Suppressor macrophage (primary cell): ENCODE data around the gene SCYL3.
"Not testable (repeated sequence)": the region's sequence is repeated elsewhere in the genome, so short reads cannot be mapped to it uniquely, and the experiment has no call there.

ENCODE experiments used
- DNase-seq, 4 experiments: peaks; one replicate each; pipeline ENCODE4 v3.0.0-alpha.2; 2020 to 2022
- total RNA-seq, 17 experiments: gene quantifications; one replicate each; lab custom pipeline; 2026; ENCODE audit warnings: mixed read lengths in 6 of 17, inconsistent platforms in 3 of 17; lab: John Stamatoyannopoulos, UW

The SCYL3 gene, protein sequence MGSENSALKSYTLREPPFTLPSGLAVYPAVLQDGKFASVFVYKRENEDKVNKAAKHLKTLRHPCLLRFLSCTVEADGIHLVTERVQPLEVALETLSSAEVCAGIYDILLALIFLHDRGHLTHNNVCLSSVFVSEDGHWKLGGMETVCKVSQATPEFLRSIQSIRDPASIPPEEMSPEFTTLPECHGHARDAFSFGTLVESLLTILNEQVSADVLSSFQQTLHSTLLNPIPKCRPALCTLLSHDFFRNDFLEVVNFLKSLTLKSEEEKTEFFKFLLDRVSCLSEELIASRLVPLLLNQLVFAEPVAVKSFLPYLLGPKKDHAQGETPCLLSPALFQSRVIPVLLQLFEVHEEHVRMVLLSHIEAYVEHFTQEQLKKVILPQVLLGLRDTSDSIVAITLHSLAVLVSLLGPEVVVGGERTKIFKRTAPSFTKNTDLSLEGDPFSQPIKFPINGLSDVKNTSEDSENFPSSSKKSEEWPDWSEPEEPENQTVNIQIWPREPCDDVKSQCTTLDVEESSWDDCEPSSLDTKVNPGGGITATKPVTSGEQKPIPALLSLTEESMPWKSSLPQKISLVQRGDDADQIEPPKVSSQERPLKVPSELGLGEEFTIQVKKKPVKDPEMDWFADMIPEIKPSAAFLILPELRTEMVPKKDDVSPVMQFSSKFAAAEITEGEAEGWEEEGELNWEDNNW
- total RNA-seq, result 4.6 to 24.8 (median 14.3) reads per million in 17 experiments

DNA sequence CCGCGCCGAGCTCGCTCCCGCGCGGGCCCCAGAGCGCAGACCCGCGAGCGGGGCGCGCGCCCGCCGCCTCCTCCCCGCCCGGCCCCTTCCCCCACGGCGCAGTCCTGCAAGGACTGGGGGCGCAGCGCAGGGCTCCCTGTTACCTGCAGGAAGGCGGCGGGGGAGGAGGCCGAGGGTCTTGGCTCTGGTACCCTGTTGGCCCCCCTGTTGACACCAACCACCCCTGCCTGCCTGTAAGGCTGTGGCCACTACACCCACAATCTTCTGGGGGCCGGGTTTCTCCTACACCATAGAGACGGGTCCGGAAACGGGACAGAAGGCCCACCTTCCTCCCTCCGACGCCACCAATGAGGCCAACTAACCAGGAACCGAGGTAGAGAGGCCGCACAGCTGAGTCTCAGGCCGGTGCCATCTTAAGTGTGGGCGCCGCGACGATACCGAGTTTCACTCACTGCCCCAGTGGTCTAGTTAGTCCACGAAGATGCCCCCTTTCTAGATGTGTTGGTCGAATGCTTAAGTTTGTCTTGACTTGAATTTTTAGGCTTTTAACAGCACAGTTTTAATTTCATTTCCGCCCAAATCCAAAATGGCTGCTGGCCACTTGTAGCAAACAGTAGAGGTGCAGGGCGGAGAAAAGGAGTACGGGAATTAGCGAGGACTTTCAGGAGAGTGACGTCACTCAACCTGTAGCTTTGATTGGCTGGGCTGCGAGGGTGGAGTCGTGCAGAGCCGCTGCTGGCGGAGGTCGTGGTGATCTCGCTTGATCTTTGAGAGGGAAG is at the start of gene SCYL3:
TSS of gene SCYL3 (minus strand) at position 252 of the 779 bp plus-strand sequence. CDS start 5,056 bp downstream, outside the sequence.
- DNase-seq, result peak; percentile 94 to 98 (median 97)

DNA sequence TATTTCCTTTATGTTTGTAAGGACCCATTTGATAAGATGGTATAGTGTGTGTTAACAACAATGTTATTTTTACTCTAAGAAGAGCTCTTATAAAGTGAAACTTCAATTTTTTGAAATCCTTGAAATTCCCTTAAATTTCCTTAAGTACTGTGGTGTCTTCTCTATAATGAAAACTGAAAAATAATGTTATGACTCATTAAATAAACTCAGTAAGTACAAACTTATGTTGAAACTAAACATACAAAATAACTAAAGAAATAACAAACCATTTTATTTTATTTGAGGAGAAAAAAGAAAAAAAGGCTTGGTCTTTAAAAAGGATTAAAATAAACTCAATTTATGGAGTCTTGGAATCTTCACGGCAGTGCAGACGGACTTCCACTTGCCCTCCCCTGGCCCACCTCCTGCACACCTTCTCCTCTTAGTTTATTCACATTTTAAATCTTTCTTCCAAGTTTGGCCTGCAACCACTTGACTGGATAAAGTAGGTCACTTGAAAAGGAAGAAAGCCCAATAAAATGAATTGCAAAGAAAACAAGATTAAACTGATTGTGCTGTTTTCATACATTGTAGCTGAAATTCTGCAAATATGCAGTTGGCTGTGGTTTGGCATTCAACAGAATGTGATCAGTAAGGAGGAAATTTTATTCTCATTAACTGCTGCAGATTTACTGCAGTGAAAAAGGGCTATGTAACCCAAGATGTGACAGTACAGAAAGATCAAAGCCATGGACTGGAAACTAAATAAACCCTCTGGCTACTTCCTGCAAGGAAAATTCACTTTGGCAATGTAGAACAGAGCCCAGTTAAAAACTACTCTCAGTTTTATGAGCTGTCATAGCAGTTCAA is 48.5 kb upstream of the SCYL3 start:
- no peak for DNase-seq

DNA sequence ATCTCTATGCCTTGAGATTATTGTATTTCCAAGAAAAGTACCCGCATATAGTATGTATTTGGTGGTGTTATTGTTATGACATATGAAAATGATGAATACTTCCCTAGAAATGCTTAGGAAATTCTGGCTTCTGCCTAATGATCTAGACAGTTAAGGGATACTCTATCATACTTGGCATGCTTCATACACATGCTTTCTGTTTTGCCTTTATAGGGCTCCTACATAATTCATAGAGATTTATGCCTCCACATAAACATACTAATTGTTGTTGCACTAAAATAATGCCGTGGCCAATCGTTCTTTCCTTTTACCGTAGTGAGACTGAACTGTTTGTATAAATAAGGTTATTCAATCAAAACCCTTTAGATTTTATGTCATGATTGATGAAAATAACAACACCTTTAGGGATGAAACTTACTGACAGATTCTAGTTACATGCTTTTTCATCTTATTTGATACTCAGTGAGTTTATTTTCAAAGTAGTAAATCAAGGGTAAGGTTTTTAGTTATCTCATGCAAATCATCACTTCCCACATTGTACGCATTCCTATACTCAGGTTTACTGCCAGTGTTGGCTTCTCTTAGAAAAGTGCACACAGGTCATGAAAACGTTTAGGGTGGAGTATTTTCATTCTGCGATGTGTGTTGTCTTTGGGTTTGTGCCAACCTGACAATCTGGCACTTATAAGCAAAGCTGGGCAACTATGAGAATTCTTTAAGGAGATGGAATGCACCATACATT is 40.5 kb upstream of the SCYL3 start:
- DNase-seq, result no peak

DNA sequence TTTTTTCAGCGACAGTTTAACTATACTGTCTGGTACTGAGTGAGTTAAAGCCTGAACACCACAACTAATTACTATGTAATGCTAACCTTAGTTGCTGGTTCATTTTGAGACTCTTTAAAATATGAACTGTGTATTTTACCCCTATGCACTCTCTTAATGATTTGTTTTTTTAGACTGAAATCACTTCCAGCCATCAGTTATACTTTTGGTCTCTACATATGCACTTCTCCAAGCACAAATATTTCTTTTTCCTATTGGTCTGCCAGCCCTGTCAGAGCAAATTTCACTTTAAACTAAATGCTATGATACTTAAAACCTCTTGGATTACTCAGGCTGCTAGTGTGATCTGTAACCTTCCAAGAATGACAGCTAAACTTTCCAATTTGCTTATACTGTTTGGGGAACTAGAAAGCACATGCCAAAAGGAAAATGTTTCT is 38.1 kb upstream of the SCYL3 start:
- no peak for DNase-seq

DNA sequence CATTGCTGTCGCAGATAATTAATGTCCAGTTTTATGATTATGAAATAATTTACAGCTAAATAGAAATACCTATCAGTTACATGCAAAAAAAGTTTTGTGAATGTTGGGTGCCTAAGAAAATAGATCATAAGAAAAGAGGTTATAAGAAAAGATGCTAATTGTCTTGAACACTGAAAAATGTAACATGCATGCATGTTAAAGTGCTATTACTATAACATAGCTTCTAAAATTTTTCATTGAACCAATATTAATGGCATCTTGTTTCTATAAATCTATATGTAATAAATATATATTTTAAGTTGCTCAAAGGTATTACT is 35.5 kb upstream of the SCYL3 start:
- DNase-seq, result no peak

DNA sequence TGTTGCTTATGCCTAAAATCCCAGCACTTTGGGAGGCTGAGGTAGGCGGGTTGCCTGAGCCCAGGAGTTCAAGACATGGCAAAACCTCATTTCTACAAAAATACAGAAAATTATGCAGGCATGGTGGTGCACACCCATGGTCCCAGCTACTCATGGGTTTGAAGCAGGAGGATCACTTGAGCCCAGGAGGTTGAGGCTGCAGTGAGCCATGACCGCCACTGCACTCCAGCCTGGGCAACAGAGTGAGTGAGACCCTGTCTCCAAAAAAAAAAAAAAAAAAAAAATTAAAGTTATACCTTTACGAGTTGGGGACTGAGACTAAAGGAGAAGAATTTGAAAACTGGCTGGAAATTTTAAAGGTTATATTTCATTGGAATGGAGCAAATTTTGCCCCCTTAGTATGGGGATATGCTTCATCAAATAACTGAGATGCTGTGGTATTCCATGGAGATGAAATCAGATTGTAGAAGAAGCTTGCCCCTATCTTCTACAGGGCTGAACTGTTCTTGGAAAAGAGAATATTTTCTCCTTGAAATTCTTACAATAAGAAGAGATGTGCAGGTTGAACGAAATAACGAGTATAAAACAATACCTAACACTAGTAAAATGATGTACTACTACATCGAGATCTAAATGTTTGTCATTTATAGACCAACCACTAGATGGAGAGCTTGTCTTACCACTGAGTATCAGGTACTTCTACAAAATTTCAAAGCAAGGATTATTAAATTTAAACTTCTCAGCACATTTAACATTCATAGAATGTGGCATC is 34.9 kb upstream of the SCYL3 start:
- DNase-seq, result peak; percentile 5 to 60 (median 39)

DNA sequence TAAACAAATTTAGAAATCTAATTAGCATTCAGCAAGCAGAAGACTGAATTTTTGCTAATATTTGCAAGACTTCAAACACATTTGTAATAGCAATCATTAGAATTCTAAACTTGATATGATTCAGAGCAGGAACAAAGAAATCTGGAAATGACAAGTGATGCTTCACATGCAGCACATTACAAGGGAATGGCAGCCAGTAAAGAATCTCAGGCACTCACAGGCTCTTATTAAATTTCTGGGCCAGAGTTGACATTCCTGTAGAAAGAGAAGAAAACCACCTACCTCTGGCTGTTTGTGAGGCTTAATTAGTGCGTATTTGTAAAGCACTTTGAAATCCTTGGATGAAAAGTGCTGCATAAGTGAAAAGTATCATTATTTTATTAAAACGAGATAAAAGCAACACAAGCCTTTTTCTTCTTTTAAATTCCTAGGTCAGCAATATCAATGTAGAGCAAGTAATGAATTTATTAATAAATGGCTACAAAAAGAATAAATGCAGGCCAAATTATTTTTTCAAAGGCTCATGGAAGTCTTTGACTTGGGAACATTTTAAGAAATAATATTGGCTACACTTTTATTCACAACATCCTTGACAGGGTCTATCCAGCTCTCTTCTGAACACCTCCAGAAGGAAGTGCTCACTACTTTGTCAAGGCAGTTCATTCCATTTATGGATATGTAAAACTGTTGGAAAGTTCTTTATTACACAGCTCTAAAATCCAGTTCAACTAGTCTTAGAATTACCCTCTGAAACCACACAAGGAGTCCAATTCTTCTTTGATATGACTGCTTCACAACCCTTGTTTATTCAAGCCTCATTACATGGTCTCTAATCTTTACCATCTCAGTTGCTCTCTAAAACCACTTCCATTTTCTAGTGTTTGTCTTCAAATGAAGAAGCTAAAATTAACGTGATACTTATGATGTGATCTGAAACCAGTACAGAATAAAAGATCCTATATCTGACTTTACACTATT is 32.1 kb upstream of the SCYL3 start:
- DNase-seq, result no peak

DNA sequence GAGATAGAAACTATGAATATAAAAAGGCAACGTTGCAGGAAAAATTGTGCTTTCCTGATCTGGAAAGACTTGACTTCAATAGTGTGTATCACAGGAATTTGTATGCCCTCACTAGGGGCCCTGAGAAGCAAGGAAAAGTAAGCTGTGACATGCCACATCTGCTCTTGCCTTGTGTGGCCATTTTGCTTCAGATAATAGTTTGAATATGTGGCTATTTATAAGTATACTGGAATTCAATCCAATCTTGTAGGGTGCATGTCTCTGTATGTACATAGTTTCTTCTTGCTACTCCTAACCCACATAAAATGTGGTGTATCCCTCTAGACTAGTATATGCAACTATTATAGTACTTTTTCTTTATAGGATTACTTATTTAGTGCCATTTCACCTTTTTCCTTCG is 31.1 kb upstream of the SCYL3 start:
- no peak for DNase-seq

DNA sequence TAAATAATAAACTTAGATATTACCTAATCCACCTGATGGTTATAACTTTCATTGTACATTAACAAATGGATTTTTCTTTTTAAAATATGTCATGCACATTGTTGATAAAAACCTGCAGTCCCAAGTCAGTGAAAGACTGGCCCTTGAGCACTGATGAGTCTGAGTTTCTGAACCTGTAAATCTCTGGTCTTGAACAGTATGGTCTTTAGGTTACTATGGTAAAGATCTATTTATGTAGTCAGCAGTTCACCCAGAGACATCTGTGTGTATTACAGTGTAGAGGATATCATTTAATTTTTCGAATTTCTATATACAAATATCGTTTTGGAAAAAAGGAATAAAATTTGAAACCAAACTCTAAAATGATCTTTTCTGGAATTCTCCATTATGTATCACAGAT is 30.4 kb upstream of the SCYL3 start:
- no peak for DNase-seq

DNA sequence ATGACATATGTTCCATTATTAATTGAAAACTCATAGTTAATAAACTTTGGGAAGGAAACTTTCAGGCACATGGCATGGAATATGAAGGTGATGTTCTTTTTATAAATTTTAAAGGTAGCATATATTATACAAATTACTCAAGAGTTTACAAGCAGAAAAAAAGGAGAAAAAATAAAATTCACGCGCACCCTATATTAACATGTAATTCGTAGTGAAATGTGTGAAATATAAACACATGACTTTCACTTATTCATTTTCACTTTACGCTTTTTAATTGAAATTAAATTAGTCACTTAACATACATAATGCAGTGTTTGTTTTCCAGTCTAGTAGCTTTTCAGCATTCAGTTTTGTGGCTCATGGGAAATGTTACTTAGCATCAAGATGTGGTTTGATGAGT is 27.4 kb upstream of the SCYL3 start:
- no peak for DNase-seq

DNA sequence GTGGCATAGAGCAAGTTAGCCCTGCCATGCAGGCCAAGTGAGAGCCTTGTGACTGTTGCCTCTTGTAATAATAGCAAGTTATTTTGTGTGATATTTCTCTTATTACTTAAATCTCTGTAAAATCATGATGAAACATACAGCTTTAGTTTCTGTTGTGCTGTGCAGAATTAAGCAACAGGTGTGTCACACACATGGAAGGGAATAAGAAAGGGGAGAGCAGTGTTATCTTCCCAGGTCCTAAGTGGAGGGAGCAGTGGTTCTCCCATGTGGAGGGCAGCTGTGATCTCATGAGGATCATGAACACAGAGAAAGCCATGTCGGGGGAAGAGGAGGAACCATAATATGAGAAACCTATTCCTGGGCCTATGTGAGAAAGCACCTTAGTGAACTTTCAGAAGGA is 25.2 kb upstream of the SCYL3 start:
- no peak for DNase-seq

DNA sequence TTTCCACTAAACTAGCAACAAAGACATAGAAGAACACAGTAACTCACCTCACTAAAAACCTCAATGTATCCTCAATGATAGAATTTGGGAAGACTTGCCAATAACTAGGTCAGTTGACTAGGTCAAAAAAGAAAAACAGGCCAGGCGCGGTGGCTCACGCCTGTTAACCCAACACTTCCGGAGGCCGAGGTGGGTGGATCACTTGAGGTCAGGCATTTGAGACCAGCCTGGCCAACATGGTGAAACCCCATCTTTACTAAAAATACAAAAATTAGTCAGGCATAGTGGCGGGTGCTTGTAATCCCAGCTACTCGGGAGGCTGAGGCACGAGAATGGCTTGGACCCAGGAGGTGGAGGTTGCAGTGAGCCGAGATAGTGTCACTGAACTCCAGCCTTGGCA is 24.5 kb upstream of the SCYL3 start:
- DNase-seq, result not testable (repeated sequence)

DNA sequence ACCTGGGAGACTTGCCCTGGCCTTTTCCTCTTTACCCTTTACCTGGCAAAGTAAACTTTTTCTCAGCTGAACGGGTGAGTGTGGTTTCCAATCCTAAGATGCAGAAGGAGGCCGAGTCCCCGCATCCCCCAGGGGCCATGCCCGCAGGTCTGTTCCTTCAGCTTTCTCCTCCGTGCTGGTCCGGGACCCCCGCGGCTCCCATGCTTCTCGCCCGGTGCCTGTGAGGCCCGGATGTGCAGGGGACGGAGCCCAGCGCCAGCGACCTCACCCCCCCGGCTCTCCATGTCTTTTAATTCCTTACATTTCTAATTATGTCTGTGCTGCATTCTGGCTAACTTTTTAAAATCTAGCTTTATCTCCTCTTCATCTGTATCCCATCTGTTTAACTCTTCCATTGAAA is 21.5 kb upstream of the SCYL3 start:
- no peak for DNase-seq

DNA sequence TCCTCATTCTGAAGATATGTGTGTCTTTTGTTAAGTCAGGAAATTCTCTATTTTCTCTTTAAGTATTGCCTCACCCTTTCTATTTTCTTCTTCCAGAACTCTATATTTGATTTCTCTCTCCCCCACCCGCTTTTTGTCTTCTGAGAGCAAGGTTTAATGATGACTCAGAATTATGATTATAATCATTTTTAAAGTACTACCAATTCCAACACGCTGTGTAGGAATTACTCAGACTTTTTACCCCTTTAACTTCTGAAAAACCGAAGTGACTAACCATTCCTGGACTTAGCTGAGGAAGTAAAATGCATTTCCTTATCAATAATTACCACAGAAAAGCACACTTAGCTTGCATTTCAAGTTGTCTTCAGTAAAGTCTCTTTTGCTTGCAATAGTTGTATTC is 20.8 kb upstream of the SCYL3 start:
- peak in 1 of 4 experiments; percentile 9 for DNase-seq

DNA sequence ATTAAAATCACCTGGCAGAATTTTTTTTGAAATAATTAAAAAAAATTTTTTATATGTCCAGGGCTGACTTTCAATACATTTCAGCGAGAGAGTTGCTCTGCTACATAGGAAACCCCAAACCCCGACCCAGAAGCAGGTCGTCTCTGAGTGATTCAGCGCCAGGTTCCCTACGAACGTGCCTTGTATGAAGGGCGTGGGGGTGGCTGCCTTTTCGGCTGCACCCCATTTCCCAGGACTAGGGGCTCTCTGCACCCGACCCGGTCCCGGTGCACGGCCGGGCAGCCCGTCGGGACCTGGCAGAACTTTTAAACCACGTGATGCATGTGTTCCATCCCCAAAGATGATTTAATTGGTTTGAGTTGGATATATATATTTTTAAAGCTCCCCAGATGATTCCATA is 15.8 kb upstream of the SCYL3 start:
- no peak for DNase-seq

DNA sequence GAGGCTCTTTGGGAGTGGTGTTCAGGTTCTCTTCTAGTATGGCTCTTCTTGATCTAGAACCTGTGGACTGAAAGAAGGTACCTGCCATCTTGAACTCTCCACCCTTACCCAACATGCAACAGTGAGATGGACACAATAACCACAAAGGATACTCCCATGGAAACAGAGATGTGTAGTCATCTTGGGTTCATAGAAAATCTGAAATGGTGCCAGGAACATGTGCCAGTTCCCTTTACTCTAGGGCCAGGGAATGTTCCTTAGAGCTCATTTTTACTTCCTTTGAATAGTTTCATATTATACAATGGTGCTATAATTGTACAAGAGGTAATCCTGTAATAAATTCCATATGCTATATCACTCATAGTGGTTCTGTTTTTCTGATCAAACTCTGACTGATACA is 13.2 kb upstream of the SCYL3 start:
- peak in 1 of 4 experiments; percentile 61 for DNase-seq

DNA sequence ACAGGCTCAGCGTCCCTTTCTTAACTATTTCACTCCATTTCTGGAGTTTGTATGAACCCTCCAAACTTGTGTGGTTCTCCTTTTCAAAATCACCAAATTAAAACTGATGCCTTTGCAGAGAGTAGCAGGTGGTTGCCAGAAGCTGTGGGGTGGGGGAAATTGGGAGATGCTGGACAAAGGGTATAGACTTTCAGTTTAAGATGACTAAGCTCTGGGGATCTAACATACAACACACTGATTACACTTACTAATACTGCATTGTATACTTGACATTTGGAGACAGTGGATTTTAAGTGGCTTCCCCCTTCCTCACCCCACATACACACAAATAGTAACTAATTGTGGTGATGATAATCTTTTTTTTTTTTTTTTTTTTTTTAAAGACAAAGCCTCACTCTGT is 11.1 kb upstream of the SCYL3 start:
- no peak for DNase-seq

DNA sequence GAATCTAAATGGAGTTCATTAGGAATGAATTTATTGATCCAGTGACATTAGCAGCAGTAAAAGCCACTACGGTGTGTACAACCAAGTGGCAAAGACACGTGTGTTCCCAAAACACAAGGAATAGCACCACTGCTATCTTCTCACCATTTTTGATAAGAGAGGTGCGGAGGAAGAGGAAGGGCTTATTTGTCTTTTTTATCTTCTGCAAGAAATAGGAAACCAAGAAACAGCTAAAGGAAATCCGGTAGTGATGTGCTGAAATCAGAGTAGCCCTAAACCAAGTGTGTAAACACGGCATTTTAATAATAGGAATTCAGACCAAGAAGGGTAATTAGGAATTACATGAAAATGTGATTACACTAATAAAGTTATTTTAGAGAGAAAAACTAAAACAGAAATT is 9.1 kb upstream of the SCYL3 start:
- no peak for DNase-seq

DNA sequence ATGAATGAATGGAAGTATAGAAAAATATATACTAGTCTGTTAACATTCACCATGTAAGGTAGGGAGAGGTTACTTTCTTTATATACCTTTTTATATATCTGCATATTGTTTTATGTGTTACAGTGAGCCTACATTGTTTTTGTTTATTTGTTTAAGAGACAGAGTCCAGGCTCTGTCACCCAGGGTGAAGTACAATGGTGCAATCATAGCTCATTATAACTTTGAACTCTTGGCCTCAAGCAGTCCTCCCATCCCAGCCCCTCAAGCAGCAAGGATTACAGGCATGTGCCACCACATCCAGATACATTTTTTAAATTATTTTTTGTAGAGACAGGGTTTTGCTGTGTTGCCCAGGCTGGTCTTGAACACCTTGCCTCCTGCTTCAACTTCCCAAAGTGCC is 7.4 kb upstream of the SCYL3 start:
- DNase-seq, result no peak

DNA sequence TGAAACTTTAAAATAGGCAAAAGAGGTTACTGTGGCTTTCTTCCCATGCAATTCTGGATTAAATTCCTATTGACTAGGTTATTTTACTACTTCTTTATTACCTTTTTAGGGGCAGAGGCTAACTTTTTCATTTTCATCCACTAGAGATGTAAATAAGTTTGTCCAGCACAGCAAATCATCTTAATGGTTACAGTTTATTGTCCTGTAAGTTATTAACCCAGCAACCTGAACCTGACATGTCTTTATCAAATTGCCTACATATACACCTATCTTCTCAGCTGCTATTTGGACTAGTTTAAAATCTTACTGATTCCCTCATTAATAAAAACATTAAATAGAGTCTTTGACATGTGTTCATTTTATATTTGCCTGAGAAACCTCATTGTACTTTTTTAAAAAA is 6.9 kb upstream of the SCYL3 start:
- DNase-seq, result no peak
